ENCODE measurements around the gene SMIM27. TPM values are rescaled to one million over a fixed set of nuclear protein-coding genes. Genes with fewer than 3 reads are reported as not detected.

Gene SMIM27
- total and polyA plus RNA-seq, 9 of the 15 experiments (the other 6 are each of a cell fraction or from before 2014, with no cell fraction given) = 2.9 to 16.1 (median 7.9) TPM

GRCh38 chr9:32572900-32573523, 20.9 kb downstream of the SMIM27 start, which contains the start of gene NDUFB6 (continued):
- TF ChIP-seq RAD51 (IDR thresholded peaks at IDR 0.05; ENCODE audit: borderline replicate concordance, low read depth) = no peak
- no peak for TF ChIP-seq RBM17 (IDR thresholded peaks at IDR 0.05; ENCODE audit: borderline replicate concordance, low read depth, low read length)
- TF ChIP-seq ZNF277 (CRISPR knock-in tag; IDR thresholded peaks at IDR 0.05; ENCODE audit: borderline replicate concordance) = no peak
- no peak for TF ChIP-seq SETDB1 (IDR thresholded peaks at IDR 0.05; ENCODE audit: low read length)
- TF ChIP-seq RBM34 (IDR thresholded peaks at IDR 0.05; ENCODE audit: borderline replicate concordance, insufficient read depth, low read length) = no peak
- TF ChIP-seq, protein P1, sequence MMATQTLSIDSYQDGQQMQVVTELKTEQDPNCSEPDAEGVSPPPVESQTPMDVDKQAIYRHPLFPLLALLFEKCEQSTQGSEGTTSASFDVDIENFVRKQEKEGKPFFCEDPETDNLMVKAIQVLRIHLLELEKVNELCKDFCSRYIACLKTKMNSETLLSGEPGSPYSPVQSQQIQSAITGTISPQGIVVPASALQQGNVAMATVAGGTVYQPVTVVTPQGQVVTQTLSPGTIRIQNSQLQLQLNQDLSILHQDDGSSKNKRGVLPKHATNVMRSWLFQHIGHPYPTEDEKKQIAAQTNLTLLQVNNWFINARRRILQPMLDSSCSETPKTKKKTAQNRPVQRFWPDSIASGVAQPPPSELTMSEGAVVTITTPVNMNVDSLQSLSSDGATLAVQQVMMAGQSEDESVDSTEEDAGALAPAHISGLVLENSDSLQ (IDR thresholded peaks at IDR 0.05) = no peak
- no peak for TF ChIP-seq NFE2 (IDR thresholded peaks at IDR 0.05; ENCODE audit: low read depth)
- TF ChIP-seq BCOR (IDR thresholded peaks at IDR 0.05) = no peak
- no peak for TF ChIP-seq FOXJ2 (tag; IDR thresholded peaks at IDR 0.05)
- TF ChIP-seq ELF1 (tag; IDR thresholded peaks at IDR 0.05) = peak; percentile 70; the same call in 1 of the 2 replicates
- TF ChIP-seq DDX20 (tag; IDR thresholded peaks at IDR 0.05; ENCODE audit: low read depth) = no peak
- TF ChIP-seq KLF13 (tag; IDR thresholded peaks at IDR 0.05; ENCODE audit: borderline replicate concordance, low read depth) = 0 out of 2 replicates have a peak, but pooled peaks have one; percentile 13
- TF ChIP-seq, protein P2, sequence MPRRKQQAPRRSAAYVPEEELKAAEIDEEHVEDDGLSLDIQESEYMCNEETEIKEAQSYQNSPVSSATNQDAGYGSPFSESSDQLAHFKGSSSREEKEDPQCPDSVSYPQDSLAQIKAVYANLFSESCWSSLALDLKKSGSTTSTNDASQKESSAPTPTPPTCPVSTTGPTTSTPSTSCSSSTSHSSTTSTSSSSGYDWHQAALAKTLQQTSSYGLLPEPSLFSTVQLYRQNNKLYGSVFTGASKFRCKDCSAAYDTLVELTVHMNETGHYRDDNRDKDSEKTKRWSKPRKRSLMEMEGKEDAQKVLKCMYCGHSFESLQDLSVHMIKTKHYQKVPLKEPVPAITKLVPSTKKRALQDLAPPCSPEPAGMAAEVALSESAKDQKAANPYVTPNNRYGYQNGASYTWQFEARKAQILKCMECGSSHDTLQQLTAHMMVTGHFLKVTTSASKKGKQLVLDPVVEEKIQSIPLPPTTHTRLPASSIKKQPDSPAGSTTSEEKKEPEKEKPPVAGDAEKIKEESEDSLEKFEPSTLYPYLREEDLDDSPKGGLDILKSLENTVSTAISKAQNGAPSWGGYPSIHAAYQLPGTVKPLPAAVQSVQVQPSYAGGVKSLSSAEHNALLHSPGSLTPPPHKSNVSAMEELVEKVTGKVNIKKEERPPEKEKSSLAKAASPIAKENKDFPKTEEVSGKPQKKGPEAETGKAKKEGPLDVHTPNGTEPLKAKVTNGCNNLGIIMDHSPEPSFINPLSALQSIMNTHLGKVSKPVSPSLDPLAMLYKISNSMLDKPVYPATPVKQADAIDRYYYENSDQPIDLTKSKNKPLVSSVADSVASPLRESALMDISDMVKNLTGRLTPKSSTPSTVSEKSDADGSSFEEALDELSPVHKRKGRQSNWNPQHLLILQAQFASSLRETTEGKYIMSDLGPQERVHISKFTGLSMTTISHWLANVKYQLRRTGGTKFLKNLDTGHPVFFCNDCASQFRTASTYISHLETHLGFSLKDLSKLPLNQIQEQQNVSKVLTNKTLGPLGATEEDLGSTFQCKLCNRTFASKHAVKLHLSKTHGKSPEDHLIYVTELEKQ (CRISPR knock-in tag; IDR thresholded peaks at IDR 0.05) = no peak
- no peak for TF ChIP-seq ZNF639 (CRISPR knock-in tag; conservative IDR thresholded peaks at IDR 0.05 in 1 of 2, IDR thresholded peaks at IDR 0.05 in 1 of 2)
- no peak for TF ChIP-seq NR0B1 (IDR thresholded peaks at IDR 0.05; ENCODE audit: partially characterized antibody)
